ENCODE data around the gene USP21. TPM values are rescaled to one million over a fixed set of nuclear protein-coding genes. Genes with fewer than 3 reads are reported as not detected.
A peak's percentile ranks its signal among the peaks of the same experiment; 100 is the strongest.

Gene USP21
- total and polyA plus RNA-seq, 2 of the 8 experiments (the other 6 are each of a cell fraction or from before 2014, with no cell fraction given) = 23.9 to 36.3 TPM

DNA sequence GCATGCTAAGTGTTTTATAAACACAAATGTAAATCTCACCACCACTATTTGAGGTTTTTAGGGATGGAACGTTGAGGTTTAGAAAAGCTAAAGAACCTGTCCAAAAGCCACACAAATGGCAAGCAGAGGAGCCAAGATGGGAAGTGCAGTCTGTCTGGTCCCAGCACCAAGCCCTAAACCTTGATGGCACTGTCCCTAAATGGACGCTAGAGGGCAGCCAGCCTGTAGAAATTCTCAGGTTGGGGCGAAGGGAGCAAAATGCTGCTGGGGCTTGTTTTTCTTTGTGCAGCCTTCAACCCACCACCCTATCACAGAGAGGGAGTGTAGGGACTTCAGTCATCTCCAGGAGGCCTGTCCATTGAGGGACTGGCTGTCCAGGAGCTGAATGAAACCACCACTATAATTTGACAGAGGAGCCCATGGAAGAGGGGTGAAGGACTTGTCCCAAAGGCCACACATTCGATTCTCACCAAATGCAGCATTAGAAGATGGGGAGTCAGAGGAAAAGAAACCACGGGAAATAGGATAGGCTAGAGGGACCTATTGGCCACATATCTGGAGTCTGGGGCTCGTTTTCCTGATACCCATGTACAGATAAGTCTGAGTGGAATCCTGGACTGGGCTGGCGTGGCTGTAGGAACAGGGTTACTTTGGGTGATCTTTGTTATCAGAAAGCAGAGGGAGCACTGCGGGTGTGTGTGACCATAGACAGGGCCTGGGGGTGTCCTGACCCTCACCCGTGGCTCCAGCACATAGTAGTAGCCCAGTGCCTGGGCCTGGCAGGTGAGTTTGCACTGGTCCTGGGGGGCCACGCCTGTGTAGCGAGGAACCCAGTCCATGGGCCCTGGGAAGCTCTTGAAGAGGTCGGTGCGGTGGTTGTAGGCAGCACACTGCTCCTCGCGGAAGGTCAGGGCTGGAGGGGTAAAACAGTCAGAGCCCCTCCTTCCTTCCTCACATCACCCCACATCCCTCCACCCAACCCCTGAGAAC, 33.5 kb downstream of the USP21 start (continued):
- TF ChIP-seq CTCF (IDR thresholded peaks at IDR 0.05; ENCODE audit: control extremely low read depth in 1 of 3, insufficient read depth in 1 of 3, low read depth in 1 of 3, low read length in 3 of 3) (peak; percentile 83 to 97 (median 83)), JUND (IDR thresholded peaks at IDR 0.05; ENCODE audit: low read length) (0 out of 2 replicates have a peak, but pooled peaks have one; percentile 15)
